Measurements from ENCODE around the gene MACF1. TPM values are rescaled to one million over a fixed set of nuclear protein-coding genes. Genes with fewer than 3 reads are reported as not detected.

The MACF1 gene
- total RNA-seq, 2 donors from 2014 or later, result 355 to 400 TPM

- no peaks in the 10 kb centered on the region for H3K9me3 Mint-ChIP-seq
- DNase-seq (ENCODE audit: low spot score in 2 of 2) (no peak), ATAC-seq (no peak)
- peaks cover 0 to 11% of the 10 kb centered on the region in 2 donors for H3K36me3 Mint-ChIP-seq
- H3K27ac Mint-ChIP-seq, result peak overlapping the region in 1 of 2 donors; percentile 79
Observed at GRCh38 chr1:39413902-39414528, 209.5 kb downstream of the MACF1 start.

GRCh38 chr1:39415553-39415952 is 211.1 kb downstream of the MACF1 start:
- no peak for ATAC-seq
- no peak for DNase-seq (ENCODE audit: low spot score in 2 of 2)
- Mint-ChIP-seq H3K36me3 (peaks cover 0 to 12% of the 10 kb centered on the region in 2 donors), H3K9me3 (no peaks in the 10 kb centered on the region), H3K27ac (no peak overlapping the region)

GRCh38 chr1:39416609-39417008 is 212.1 kb downstream of the MACF1 start:
- Mint-ChIP-seq H3K9me3 (no peaks in the 10 kb centered on the region), H3K36me3 (peaks cover 0 to 12% of the 10 kb centered on the region in 2 donors), H3K27ac (no peak overlapping the region)
- no peak for ATAC-seq
- no peak for DNase-seq (ENCODE audit: low spot score in 2 of 2)

- DNase-seq (ENCODE audit: low spot score in 2 of 2), result no peak
- Mint-ChIP-seq H3K9me3 (no peaks in the 10 kb centered on the region), H3K27ac (peak overlapping the region in 1 of 2 donors; percentile 31), H3K36me3 (peaks cover 0 to 22% of the 10 kb centered on the region in 2 donors)
- no peak for ATAC-seq
Observed at GRCh38 chr1:39418236-39418635, 213.7 kb downstream of the MACF1 start.

- peak overlapping the region; percentile 44 to 55 for H3K27ac Mint-ChIP-seq
- H3K36me3 Mint-ChIP-seq, result peaks cover 5 to 28% of the 10 kb centered on the region in 2 donors
- peak; percentile 67 to 89 for ATAC-seq
Observed at GRCh38 chr1:39420493-39420892, 216.0 kb downstream of the MACF1 start.

GRCh38 chr1:39422614-39423013 is 218.1 kb downstream of the MACF1 start:
- no peaks in the 10 kb centered on the region for H3K9me3 Mint-ChIP-seq
- no peak overlapping the region for H3K27ac Mint-ChIP-seq
- H3K36me3 Mint-ChIP-seq, result peaks cover 5 to 28% of the 10 kb centered on the region in 2 donors
- ATAC-seq, result peak in 1 of 2 donors; percentile 66
- no peak for DNase-seq (ENCODE audit: low spot score in 2 of 2)

More at GRCh38 chr1:39420493-39420892, 216.0 kb downstream of the MACF1 start:
- H3K9me3 Mint-ChIP-seq, result no peaks in the 10 kb centered on the region
- no peak for DNase-seq (ENCODE audit: low spot score in 2 of 2)

GRCh38 chr1:39425151-39425550 is 220.7 kb downstream of the MACF1 start:
- ATAC-seq, result no peak
- H3K9me3 Mint-ChIP-seq, result no peaks in the 10 kb centered on the region
- peaks cover 5 to 31% of the 10 kb centered on the region in 2 donors for H3K36me3 Mint-ChIP-seq
- peak overlapping the region in 1 of 2 donors; percentile 7 for H3K27ac Mint-ChIP-seq
- DNase-seq (ENCODE audit: low spot score in 2 of 2), result no peak

- DNase-seq (ENCODE audit: low spot score in 2 of 2) (no peak), ATAC-seq (no peak)
- Mint-ChIP-seq H3K9me3 (no peaks in the 10 kb centered on the region), H3K27ac (peak overlapping the region in 1 of 2 donors; percentile 7), H3K36me3 (peaks cover 5 to 31% of the 10 kb centered on the region in 2 donors)
Observed at GRCh38 chr1:39425634-39426033, 221.1 kb downstream of the MACF1 start.

- Mint-ChIP-seq H3K36me3 (peaks cover 5 to 31% of the 10 kb centered on the region in 2 donors), H3K27ac (no peak overlapping the region), H3K9me3 (no peaks in the 10 kb centered on the region)
- ATAC-seq (no peak), DNase-seq (ENCODE audit: low spot score in 2 of 2) (no peak)
Observed at GRCh38 chr1:39426346-39426745, 221.9 kb downstream of the MACF1 start.

- Mint-ChIP-seq H3K27ac (no peak overlapping the region), H3K36me3 (peaks cover 5 to 29% of the 10 kb centered on the region in 2 donors), H3K9me3 (no peaks in the 10 kb centered on the region)
- no peak for ATAC-seq
- no peak for DNase-seq (ENCODE audit: low spot score in 2 of 2)
Observed at GRCh38 chr1:39427374-39427773, 222.9 kb downstream of the MACF1 start.

GRCh38 chr1:39427912-39428311 is 223.4 kb downstream of the MACF1 start:
- H3K36me3 Mint-ChIP-seq, result peaks cover 5 to 28% of the 10 kb centered on the region in 2 donors
- no peak for ATAC-seq
- no peaks in the 10 kb centered on the region for H3K9me3 Mint-ChIP-seq
- DNase-seq (ENCODE audit: low spot score in 2 of 2), result no peak
- H3K27ac Mint-ChIP-seq, result no peak overlapping the region

GRCh38 chr1:39431927-39432326 is 227.4 kb downstream of the MACF1 start:
- H3K36me3 Mint-ChIP-seq, result peaks cover 5 to 34% of the 10 kb centered on the region in 2 donors
- peak overlapping the region in 1 of 2 donors; percentile 74 for H3K27ac Mint-ChIP-seq
- no peaks in the 10 kb centered on the region for H3K9me3 Mint-ChIP-seq
- no peak for ATAC-seq
- DNase-seq (ENCODE audit: low spot score in 2 of 2), result no peak

GRCh38 chr1:39434797-39435395 is 230.4 kb downstream of the MACF1 start:
- H3K36me3 Mint-ChIP-seq, result peaks cover 5 to 28% of the 10 kb centered on the region in 2 donors
- H3K9me3 Mint-ChIP-seq, result no peaks in the 10 kb centered on the region
- H3K27ac Mint-ChIP-seq, result peak overlapping the region in 1 of 2 donors; percentile 7
- ATAC-seq (no peak), DNase-seq (ENCODE audit: low spot score in 2 of 2) (no peak)

GRCh38 chr1:39435597-39435996 is 231.1 kb downstream of the MACF1 start:
- no peaks in the 10 kb centered on the region for H3K9me3 Mint-ChIP-seq
- H3K36me3 Mint-ChIP-seq, result peaks cover 5 to 29% of the 10 kb centered on the region in 2 donors
- no peak for DNase-seq (ENCODE audit: low spot score in 2 of 2)
- ATAC-seq, result no peak
- no peak overlapping the region for H3K27ac Mint-ChIP-seq

GRCh38 chr1:39436842-39437241 is 232.3 kb downstream of the MACF1 start:
- ATAC-seq, result no peak
- no peak for DNase-seq (ENCODE audit: low spot score in 2 of 2)
- Mint-ChIP-seq H3K36me3 (peaks cover 11 to 39% of the 10 kb centered on the region in 2 donors), H3K27ac (no peak overlapping the region), H3K9me3 (no peaks in the 10 kb centered on the region)

- Mint-ChIP-seq H3K27ac (no peak overlapping the region), H3K36me3 (peaks cover 17 to 42% of the 10 kb centered on the region in 2 donors), H3K9me3 (no peaks in the 10 kb centered on the region)
- ATAC-seq, result no peak
- DNase-seq (ENCODE audit: low spot score in 2 of 2), result no peak
Observed at GRCh38 chr1:39438042-39438441, 233.5 kb downstream of the MACF1 start.

- Mint-ChIP-seq H3K9me3 (no peaks in the 10 kb centered on the region), H3K27ac (peak overlapping the region; percentile 0 to 55), H3K36me3 (peaks cover 24 to 35% of the 10 kb centered on the region in 2 donors)
- DNase-seq (ENCODE audit: low spot score in 2 of 2), result no peak
- ATAC-seq, result no peak
Observed at GRCh38 chr1:39440856-39441255, 236.4 kb downstream of the MACF1 start.

- no peak overlapping the region for H3K27ac Mint-ChIP-seq
- no peak for DNase-seq (ENCODE audit: low spot score in 2 of 2)
- ATAC-seq, result no peak
- H3K36me3 Mint-ChIP-seq, result peaks cover 24 to 30% of the 10 kb centered on the region in 2 donors
- H3K9me3 Mint-ChIP-seq, result no peaks in the 10 kb centered on the region
Observed at GRCh38 chr1:39441797-39442196, 237.3 kb downstream of the MACF1 start.
